Activated CD8-positive, alpha-beta memory T cell treated with anti-CD3 and anti-CD28 coated beads for 1 hour (primary cell): ENCODE results near the gene TRMU.
A peak's percentile ranks its signal among the peaks of the same experiment; 100 is the strongest.

Experiments
- DNase-seq, 2 donors: peaks; one replicate each; pipeline ENCODE4 v3.0.0-alpha.2; 2020; ENCODE audit warnings: low read depth in 1 of 2; ENCODE audit errors: extremely low read depth in 1 of 2

TRMU gene

DNA sequence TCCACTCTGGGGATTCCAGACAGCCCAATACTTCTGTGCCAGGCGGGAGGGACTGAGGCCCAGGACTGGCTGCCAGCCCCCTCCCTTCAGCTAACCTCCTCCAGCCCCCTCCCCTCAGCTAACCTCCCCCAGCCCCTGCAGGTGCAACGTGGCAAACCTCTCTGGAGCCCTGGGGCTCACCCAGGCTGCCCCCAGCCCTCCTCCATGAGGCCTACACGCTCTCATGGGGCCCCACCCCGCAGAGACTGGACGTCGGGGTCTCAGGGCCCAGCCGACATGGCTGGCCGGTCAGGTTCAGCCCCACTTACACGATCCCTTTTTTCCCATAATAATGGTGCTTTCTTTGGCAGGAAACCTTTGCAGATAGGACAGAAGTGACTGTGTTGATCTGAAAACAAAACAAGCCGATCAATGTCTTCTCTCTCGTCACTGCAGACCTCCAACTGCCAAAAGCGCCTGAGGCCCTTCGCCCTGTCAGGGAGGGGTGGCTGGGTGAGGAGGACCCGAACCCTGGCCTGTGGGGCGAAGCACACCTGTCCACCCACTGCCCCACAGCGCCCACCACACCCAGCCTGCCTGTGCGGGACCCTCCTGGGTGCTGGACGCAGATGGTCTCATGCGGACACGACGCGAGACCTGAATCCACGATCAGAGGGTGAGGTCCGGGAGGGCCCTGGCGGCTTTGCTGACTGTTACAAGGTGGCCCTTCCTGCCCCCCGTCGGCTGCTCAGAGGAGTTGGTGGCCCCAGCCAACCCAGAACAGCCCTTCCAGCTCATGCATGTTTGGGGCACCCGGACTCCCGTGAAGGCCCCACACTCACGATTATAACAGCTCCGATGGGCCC, 33.6 kb downstream of the TRMU start:
- no peak for DNase-seq

DNA sequence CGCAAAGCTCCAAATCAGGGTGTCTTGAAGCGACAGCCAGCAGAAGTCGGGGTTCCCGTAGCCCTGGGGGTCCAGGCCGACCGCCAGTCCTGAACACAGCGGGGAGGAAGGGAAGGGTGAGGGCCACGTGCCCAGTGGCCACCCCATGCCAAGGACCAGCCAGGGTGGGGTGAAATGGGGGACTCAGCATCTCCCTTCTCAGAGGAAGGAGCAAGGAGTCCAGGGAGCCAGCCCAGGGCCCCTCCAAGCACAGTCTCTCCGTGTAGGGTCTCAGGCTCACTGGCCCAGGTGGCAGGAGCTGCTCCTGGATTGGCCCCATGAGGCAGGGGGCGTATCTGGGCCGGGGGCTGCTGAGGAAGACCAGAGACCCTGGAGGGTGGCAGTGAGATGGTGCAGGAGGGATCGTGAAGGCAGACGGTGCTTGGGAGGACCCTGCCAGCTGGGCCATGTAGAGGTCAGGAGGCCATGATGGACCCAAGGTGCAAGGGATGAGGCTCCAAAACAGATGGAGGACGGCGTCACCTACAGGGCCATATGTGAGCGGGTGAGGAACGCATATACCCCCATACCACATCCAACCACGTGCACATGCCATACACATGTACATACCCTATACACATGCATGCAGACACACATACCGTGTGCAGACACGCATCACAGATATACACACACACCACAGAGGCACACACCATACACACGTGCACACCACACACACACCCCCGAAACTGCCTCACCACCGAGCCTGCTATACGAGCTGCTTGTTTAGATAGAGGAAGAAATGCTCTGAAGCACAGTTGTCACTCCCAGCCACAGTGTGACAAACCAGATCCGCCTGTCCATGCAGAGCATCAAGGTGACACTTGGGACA, 34.4 kb downstream of the TRMU start:
- no peak for DNase-seq

DNA sequence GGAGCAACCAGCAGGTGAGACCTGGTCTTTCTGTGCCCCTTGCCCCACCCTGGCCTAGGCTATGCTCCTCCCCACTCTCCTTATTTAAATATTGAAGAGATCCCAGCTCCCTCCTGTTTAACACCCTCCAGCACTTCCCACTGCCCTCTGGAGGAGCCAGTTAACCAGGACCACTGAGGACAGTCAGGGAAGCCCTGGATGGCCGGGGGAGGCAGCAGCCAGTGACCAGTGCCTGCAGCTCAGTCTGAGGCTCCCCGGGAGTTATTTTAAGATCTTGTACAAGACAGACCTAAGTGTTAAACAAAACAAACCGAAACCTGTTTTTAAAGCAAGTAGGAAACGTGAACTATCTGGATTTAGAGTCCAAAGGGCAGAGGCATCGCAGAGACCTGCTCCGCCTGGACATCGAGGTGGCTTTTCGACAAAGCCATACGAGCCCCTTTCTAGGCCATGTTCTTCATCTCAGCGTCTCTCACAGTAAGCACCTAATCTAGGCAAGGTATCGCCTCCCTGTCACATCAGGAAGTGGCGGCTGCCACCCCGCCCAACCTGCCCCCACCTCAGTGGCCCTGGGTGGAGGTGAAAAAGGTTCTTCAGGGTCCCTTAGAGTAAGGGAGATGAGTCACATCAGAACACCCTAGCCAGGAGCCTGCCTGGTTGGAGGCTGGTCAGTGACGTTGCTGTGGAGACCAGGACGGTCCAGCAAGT, 35.2 kb downstream of the TRMU start:
- DNase-seq, result peak in 1 of 2 donors; percentile 34

GRCh38 chr22:46371623-46372226, 36.2 kb downstream of the TRMU start:
- DNase-seq, result no peak

- DNase-seq, result no peak
Observed at GRCh38 chr22:46372686-46373085, 37.2 kb downstream of the TRMU start.

- no peak for DNase-seq
Observed at GRCh38 chr22:46373159-46373558, 37.6 kb downstream of the TRMU start.

DNA sequence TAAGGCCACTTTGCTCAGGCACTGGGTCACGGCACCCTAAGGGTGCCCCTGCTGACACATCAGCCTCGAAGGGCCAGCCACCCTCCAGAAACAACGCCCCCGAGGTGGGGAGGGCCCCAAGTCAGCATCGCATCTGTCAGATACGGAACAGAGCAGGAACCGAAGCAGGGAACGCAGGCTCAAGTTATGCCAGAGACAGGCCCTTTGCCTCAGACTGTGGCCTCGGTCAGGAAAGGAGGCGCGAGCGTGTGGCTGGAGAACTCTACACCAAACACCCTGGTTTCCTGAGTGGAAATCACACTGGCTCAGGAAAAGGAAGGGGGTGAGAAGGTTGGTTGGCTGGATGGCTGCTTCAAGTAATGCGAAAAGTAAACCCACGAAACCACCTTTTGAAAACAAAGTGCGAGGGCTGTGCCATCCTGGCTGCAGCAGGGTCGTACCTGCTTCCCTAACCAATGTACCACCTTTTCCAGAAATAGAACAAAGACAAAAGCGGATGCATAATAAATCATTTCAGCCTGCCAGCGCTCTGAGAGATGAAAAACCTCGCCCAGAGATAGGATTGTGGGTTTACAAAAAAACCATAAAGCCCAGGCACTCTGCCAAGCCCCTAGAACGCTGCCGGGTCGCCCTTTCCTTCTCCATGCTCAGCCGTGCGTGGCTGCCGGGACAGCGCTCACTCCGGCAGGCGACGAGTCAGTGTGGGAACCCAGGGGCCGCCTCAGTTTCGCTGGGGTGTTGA, 38.6 kb downstream of the TRMU start:
- DNase-seq, result no peak

DNA sequence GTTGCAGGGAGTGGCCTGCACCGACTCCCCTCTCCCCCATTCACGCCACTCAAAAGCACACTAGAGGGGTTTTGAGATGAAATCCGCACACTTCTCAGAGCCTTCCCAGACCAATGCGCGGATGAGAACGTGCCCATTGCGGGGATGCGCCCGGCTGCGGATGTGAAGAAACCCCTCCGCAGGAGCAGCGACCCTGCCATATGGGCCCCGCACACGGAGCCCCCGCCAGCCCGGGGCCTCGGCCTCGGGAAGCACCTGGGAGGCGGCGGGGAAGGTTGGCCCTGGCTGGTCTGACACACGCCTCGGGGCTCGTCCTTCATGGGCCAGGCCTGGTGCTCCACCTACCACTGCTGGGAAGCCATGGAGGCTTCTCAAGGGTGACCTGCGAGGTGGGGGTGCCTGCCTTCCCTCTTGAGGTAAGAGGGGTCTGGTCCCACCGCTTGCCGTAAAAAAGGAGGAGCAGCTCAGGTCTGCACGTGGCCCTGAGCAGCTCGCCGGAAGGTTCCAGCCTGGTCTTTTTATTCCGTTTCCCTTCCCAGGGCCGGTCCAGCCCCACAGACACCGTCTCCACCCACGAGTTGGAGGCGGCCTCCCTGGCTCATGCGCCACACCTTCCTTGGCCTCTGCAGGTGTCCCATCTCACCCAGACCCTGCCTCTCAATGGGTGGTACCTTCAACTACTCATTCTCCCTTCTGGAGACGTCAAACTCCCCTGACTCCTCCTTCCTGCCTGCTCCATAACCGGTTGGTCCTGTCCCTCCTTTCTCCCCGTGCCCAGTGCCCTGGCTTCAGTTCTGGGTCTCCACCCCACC, 39.4 kb downstream of the TRMU start:
- DNase-seq, result no peak

DNA sequence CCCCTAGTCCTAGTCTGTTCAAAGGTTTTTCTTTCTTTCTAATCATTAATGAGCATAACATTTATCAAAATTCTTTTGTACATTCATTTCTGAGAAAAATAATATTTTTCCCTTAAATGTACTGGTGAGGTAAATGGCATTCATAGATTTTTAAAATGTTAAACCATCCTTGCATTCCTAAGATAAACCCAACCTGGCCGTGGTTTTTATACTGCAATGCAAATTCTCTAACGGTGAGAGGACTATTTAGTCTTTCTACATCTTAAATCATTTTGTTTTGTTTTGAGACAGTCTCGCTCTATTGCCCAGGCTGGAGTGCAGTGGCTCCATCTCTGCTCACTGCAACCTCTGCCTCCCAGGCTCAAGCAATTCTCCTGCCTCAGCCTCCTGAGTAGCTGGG, 40.6 kb downstream of the TRMU start:
- DNase-seq, result no peak

DNA sequence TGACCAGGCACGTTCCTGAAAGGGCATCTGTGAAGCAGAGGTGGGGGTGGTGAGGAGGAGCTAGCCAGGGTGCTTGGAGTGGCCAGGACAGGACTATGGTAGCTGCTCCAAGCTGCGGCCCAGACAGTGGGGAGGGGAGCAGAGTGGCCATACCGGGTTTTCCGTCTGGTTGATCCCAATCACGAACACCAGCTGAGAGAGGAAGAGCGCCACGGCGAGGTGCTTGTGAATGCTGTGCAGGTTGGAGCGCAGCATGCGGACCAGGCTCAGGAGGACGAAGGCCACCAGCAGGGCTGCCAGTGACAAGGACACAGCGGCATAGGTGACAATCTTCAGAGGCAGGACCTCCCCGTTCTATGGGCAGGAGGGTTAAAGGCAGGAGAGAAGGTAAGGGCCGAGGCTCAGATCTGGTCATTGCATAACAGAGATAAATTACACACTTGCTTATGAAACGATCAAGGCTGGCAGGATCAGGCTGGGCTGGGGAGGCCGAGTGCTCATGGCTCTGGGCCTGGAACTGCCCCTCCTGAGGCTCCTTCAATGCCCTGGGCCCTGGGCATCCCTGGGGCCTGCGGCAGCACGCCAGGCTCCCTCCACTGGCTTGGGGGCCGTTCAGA, 41.5 kb downstream of the TRMU start:
- no peak for DNase-seq

DNA sequence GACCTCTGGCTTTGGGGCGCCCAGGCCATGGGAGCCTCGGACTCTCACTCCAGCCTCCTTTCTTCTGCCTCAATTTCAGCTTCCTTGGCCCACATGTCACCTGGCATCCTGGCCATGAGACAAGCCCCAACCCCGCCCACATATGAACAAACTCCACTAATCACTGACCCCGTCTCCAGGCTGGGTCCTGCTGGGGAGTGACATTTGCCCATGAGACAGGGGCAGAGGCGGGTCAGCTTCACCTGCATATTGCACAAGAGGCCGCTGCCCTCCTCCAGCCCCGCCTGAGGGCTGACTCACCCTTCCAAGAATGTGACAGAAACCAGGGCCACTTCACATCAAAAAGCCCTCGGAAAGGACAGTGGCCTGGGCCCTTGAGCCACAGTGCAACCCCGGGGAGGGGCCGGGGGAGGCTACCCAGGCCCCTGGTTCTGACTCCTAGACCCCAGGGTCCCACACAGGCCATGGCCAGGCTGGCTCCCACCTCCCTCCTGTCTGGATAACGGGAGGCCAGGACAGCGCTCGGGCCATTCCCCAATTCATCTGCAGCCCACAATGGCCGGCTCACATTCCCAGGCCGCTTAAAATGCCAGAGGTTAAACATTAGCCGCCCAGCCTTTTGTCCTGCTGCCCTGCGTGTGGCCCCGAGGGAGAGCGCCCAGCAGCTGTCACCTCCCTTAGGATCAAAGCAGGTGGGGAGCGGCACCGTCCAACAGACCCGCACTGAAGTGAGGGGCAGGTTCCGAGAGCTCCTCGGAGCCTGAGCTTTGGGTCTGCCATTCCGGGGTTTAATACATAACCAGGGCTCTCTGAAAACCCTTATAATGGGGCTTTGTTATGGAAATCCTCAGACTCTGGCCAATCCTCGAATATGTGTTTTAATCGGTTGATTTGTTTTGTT, 42.3 kb downstream of the TRMU start:
- DNase-seq, result no peak

GRCh38 chr22:46378426-46379065, 43.0 kb downstream of the TRMU start:
- no peak for DNase-seq

- DNase-seq, result no peak
Observed at GRCh38 chr22:46379066-46379930, 43.8 kb downstream of the TRMU start.

DNA sequence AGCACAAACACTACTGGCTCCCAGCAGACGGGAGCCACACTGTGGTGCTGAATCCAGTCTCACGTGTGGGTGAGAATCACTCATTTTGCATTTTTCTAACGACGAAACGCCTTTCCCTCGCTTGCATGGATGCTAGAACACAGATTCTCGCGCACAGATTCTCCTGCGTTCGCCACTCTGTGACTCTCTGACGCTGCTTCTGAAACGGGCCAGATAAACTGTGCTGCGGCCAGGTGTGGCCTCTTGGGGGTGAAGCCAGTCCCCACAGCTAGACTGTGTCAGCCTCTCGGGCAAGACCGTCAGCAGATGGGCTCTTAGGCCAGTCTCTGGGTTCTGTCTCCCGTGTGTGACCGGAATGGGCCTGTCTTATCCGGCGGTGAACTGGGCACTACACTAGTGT, 44.6 kb downstream of the TRMU start:
- no peak for DNase-seq

GRCh38 chr22:46380581-46380980, 45.1 kb downstream of the TRMU start:
- DNase-seq, result no peak

GRCh38 chr22:46381142-46381541, 45.6 kb downstream of the TRMU start:
- DNase-seq, result no peak

- DNase-seq, result no peak
Observed at GRCh38 chr22:46381731-46382130, 46.2 kb downstream of the TRMU start.
